HEK293T (cell line): Measurements from ENCODE around the gene SNCA.

Source experiments
- ARNT ChIP-seq: fragments of 450-650 bp; IDR thresholded peaks from 2 replicates; pipeline ENCODE4 v1.6.1; 2017; ENCODE audit warnings: mild to moderate bottlenecking
- BHLHE40 ChIP-seq: fragments of 450-650 bp; IDR thresholded peaks from 2 replicates; pipeline ENCODE4 v1.6.1; 2016; ENCODE audit warnings: mild to moderate bottlenecking, moderate library complexity, borderline replicate concordance
- CTBP1 ChIP-seq: fragments of 450-650 bp; IDR thresholded peaks from 2 replicates; pipeline ENCODE4 v1.6.1; 2016; ENCODE audit warnings: borderline replicate concordance
- ELF4 ChIP-seq: fragments of 450-650 bp; IDR thresholded peaks from 2 replicates; pipeline ENCODE4 v1.6.1; 2017; ENCODE audit warnings: antibody characterized with exemption
- FOXA1 ChIP-seq: fragments of 450-650 bp; IDR thresholded peaks from 2 replicates; pipeline ENCODE4 v1.6.1; 2016; ENCODE audit warnings: mild to moderate bottlenecking
- FOXM1 ChIP-seq: fragments of 450-650 bp; IDR thresholded peaks from 2 replicates; pipeline ENCODE4 v1.6.1; 2017; ENCODE audit warnings: mild to moderate bottlenecking, borderline replicate concordance
- HDGF ChIP-seq: fragments of 450-650 bp; IDR thresholded peaks from 2 replicates; pipeline ENCODE4 v1.6.1; 2017; ENCODE audit warnings: antibody characterized with exemption, borderline replicate concordance
- LEF1 ChIP-seq: fragments of 450-650 bp; IDR thresholded peaks from 2 replicates; pipeline ENCODE4 v1.6.1; 2017; ENCODE audit warnings: mild to moderate bottlenecking, borderline replicate concordance
- SP1 ChIP-seq: fragments of 450-650 bp; IDR thresholded peaks from 2 replicates; pipeline ENCODE4 v1.6.1; 2017
- SUZ12 ChIP-seq: fragments of 450-650 bp; IDR thresholded peaks from 2 replicates; pipeline ENCODE4 v1.6.1; 2016; ENCODE audit warnings: mild to moderate bottlenecking

GRCh38 chr4:89704651-89705395 is 132.1 kb downstream of the SNCA start:
- TF ChIP-seq ARNT (no peak), FOXA1 (no peak), LEF1 (no peak), BHLHE40 (no peak), CTBP1 (no peak), FOXM1 (no peak), SUZ12 (no peak), SP1 (no peak), HDGF (no peak), ELF4 (no peak)
